DND-41 (cell line): ENCODE results near the gene MLXIPL.
"Not testable (repeated sequence)": the region's sequence is repeated elsewhere in the genome, so short reads cannot be mapped to it uniquely, and the experiment has no call there.

Source experiments
- ATAC-seq: fragments of 200-7000 bp; cut with Tn5 transposase; 3 replicates; pipeline ENCODE4 v1.9.1; 2021; ENCODE audit warnings: low read depth; ENCODE audit not compliant: insufficient read depth
- DNase-seq: peaks from one replicate; pipeline ENCODE4 v3.0.0-alpha.2; 2020
- H2AFZ ChIP-seq: 2 replicates; pipeline ENCODE4 v1.6.0; 2012; ENCODE audit warnings: low read depth, low read length
- H3K27ac ChIP-seq: 2 replicates; pipeline ENCODE4 v1.5.1; 2012; ENCODE audit warnings: low read length, inconsistent platforms
- H3K27me3 ChIP-seq: fragments of 200-600 bp; sonication (generic); 2 replicates; pipeline ENCODE4 v1.6.0; 2012; ENCODE audit warnings: low read length, mild to moderate bottlenecking, inconsistent platforms; ENCODE audit not compliant: insufficient read depth, poor library complexity
- H3K36me3 ChIP-seq: 2 replicates; pipeline ENCODE4 v1.5.1; 2012; ENCODE audit warnings: low read length, inconsistent platforms; ENCODE audit not compliant: insufficient read depth
- H3K4me1 ChIP-seq: 2 replicates; pipeline ENCODE4 v1.5.1; 2012; ENCODE audit warnings: mild to moderate bottlenecking, low read length; ENCODE audit not compliant: insufficient read depth
- H3K4me2 ChIP-seq: 2 replicates; pipeline ENCODE4 v1.6.0; 2012; ENCODE audit warnings: mild to moderate bottlenecking, moderate library complexity, low read length, inconsistent platforms; ENCODE audit not compliant: insufficient read depth
- H3K4me3 ChIP-seq, 2 experiments: fragments of 200-600 bp in 1 of 2; shearing (Covaris generic) in 1 of 2; 2 replicates each; pipeline ENCODE4 v1.5.1; 2012 to 2016; ENCODE audit warnings: inconsistent platforms in 2 of 2, low read length in 2 of 2, mild to moderate bottlenecking in 2 of 2, low read depth in 1 of 2, moderate library complexity in 1 of 2
- H3K79me2 ChIP-seq: 2 replicates; pipeline ENCODE4 v1.6.0; 2012; ENCODE audit warnings: low read length, inconsistent platforms; ENCODE audit not compliant: insufficient read depth
- H3K9ac ChIP-seq: 2 replicates; pipeline ENCODE4 v1.6.0; 2012; ENCODE audit warnings: low read depth, mild to moderate bottlenecking, inconsistent platforms, low read length, moderate library complexity
- H3K9me3 ChIP-seq: 2 replicates; pipeline ENCODE4 v1.5.1; 2012; ENCODE audit warnings: low read length, moderate library complexity, mild to moderate bottlenecking, inconsistent platforms; ENCODE audit not compliant: insufficient read depth, severe bottlenecking
- H4K20me1 ChIP-seq: 2 replicates; pipeline ENCODE4 v1.6.0; 2012; ENCODE audit warnings: low read length; ENCODE audit not compliant: insufficient read depth
- CTCF ChIP-seq: IDR thresholded peaks from 2 replicates; pipeline ENCODE4 v1.5.1; 2012; ENCODE audit warnings: borderline replicate concordance, low read length, moderate library complexity, mild to moderate bottlenecking; ENCODE audit not compliant: poor library complexity, severe bottlenecking; ENCODE audit errors: extremely low read depth
- EZH2 ChIP-seq: IDR thresholded peaks from 3 replicates; pipeline ENCODE4 v1.6.1; 2012; ENCODE audit warnings: borderline replicate concordance, low read depth, mild to moderate bottlenecking, moderate library complexity, low read length, inconsistent platforms; ENCODE audit not compliant: severe bottlenecking

The MLXIPL gene

GRCh38 chr7:73622909-73623797, 1.2 kb downstream of the MLXIPL start:
- no peak overlapping the region for H2AFZ ChIP-seq
- H3K27ac ChIP-seq: no peak overlapping the region
- DNase-seq (no peak), ATAC-seq (peak; percentile 60; the same call in 2 of the 3 replicates)
- no peaks in the 10 kb centered on the region for H4K20me1 ChIP-seq
- H3K4me1 ChIP-seq: no peaks in the 10 kb centered on the region
- no peaks in the 10 kb centered on the region for H3K36me3 ChIP-seq
- TF ChIP-seq EZH2 (no peak), CTCF (no peak)
- H3K27me3 ChIP-seq: peaks cover 6% of the 10 kb centered on the region
- no peak overlapping the region for H3K4me3 ChIP-seq
- H3K79me2 ChIP-seq: no peaks in the 10 kb centered on the region
- no peaks in the 10 kb centered on the region for H3K9me3 ChIP-seq
- H3K9ac ChIP-seq: no peak overlapping the region
- no peak overlapping the region for H3K4me2 ChIP-seq

GRCh38 chr7:73622527-73622908, 1.8 kb downstream of the MLXIPL start:
- Histone ChIP-seq H3K27me3 (peaks cover 6% of the 10 kb centered on the region), H4K20me1 (no peaks in the 10 kb centered on the region), H3K9ac (no peak overlapping the region), H3K79me2 (no peaks in the 10 kb centered on the region), H3K4me2 (no peak overlapping the region), H3K27ac (no peak overlapping the region), H2AFZ (no peak overlapping the region), H3K36me3 (no peaks in the 10 kb centered on the region), H3K4me1 (no peaks in the 10 kb centered on the region), H3K9me3 (no peaks in the 10 kb centered on the region), H3K4me3 (no peak overlapping the region)
- DNase-seq (no peak), ATAC-seq (no peak)
- no peak for TF ChIP-seq EZH2
- TF ChIP-seq CTCF: no peak

- no peak overlapping the region for H2AFZ ChIP-seq
- H3K27me3 ChIP-seq: peaks cover 6% of the 10 kb centered on the region
- no peak for TF ChIP-seq CTCF
- TF ChIP-seq EZH2: no peak
- H3K9ac ChIP-seq: no peak overlapping the region
- no peak for ATAC-seq
- H3K9me3 ChIP-seq: no peaks in the 10 kb centered on the region
- no peak for DNase-seq
- no peak overlapping the region for H3K4me2 ChIP-seq
- no peaks in the 10 kb centered on the region for H4K20me1 ChIP-seq
- H3K79me2 ChIP-seq: no peaks in the 10 kb centered on the region
- no peak overlapping the region for H3K4me3 ChIP-seq
- no peaks in the 10 kb centered on the region for H3K4me1 ChIP-seq
- no peaks in the 10 kb centered on the region for H3K36me3 ChIP-seq
- H3K27ac ChIP-seq: no peak overlapping the region
These were observed 2.9 kb downstream of the MLXIPL start for GRCh38 chr7:73621168-73622063.

- not testable (repeated sequence) for H3K79me2 ChIP-seq, H4K20me1 ChIP-seq, DNase-seq, ATAC-seq, H3K4me3 ChIP-seq, H3K4me2 ChIP-seq, H2AFZ ChIP-seq, H3K9me3 ChIP-seq, H3K4me1 ChIP-seq, H3K27me3 ChIP-seq, H3K9ac ChIP-seq, H3K36me3 ChIP-seq, H3K27ac ChIP-seq
These were observed 4.9 kb downstream of the MLXIPL start for GRCh38 chr7:73619394-73619793.
